GM12873 (cell line): Measurements from ENCODE around the gene PCDHGC3.
A peak's percentile ranks its signal among the peaks of the same experiment; 100 is the strongest.

Experiments
- TF ChIP-seq, protein P1 (sequence below): IDR thresholded peaks from 2 replicates; pipeline ENCODE4 v1.5.1; 2012; ENCODE audit warnings: low read depth, mild to moderate bottlenecking, moderate library complexity, low read length, control low read depth; ENCODE audit not compliant: insufficient read depth; ENCODE audit errors: missing control alignments

Gene PCDHGC3

DNA sequence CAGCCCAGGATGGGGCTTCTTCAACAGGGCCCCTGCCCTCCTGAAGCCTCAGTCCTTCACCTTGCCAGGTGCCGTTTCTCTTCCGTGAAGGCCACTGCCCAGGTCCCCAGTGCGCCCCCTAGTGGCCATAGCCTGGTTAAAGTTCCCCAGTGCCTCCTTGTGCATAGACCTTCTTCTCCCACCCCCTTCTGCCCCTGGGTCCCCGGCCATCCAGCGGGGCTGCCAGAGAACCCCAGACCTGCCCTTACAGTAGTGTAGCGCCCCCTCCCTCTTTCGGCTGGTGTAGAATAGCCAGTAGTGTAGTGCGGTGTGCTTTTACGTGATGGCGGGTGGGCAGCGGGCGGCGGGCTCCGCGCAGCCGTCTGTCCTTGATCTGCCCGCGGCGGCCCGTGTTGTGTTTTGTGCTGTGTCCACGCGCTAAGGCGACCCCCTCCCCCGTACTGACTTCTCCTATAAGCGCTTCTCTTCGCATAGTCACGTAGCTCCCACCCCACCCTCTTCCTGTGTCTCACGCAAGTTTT is 36.7 kb downstream of the PCDHGC3 start:
- TF ChIP-seq, protein P1, sequence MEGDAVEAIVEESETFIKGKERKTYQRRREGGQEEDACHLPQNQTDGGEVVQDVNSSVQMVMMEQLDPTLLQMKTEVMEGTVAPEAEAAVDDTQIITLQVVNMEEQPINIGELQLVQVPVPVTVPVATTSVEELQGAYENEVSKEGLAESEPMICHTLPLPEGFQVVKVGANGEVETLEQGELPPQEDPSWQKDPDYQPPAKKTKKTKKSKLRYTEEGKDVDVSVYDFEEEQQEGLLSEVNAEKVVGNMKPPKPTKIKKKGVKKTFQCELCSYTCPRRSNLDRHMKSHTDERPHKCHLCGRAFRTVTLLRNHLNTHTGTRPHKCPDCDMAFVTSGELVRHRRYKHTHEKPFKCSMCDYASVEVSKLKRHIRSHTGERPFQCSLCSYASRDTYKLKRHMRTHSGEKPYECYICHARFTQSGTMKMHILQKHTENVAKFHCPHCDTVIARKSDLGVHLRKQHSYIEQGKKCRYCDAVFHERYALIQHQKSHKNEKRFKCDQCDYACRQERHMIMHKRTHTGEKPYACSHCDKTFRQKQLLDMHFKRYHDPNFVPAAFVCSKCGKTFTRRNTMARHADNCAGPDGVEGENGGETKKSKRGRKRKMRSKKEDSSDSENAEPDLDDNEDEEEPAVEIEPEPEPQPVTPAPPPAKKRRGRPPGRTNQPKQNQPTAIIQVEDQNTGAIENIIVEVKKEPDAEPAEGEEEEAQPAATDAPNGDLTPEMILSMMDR, result peak; percentile 94

GRCh38 chr5:141512911-141513626 is 37.3 kb downstream of the PCDHGC3 start:
- TF ChIP-seq, protein P1, result no peak

DNA sequence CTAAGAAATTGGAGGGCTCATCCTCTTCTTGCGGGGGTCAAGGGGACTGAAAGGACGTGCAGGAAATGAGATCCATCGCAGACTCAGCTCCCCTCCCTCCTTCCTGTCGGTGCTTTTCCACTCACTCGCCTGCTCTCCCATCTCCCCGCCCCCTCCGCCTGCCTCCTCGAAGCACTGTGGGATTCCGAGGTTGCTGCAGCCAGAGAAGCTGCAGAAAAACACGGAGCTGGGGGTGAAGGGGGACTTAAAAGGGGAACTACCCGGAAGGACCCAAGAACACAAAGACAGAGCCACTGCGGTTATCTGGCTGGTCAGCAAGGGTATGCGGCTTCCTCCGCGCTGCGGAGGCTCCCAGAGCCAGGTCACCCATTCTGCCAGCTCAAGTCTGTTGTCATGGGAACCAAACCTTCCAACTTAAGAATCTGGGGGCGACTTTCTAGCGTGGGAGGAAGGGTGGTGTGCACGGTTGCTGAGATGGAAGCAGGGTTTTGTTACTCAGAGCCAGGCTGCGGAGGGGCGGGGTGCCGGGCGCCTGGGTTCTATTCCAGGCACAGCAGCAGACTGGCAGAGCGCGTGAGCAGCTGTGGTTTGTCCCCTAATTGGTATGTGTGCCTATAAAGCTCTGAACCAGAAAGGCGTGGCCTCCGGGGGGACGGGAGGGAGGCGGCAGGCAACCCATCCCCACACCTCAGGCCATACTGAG is 38.0 kb downstream of the PCDHGC3 start:
- TF ChIP-seq, protein P1, result no peak

- TF ChIP-seq, protein P1, result no peak
These were observed 38.8 kb downstream of the PCDHGC3 start for GRCh38 chr5:141514330-141515133.

DNA sequence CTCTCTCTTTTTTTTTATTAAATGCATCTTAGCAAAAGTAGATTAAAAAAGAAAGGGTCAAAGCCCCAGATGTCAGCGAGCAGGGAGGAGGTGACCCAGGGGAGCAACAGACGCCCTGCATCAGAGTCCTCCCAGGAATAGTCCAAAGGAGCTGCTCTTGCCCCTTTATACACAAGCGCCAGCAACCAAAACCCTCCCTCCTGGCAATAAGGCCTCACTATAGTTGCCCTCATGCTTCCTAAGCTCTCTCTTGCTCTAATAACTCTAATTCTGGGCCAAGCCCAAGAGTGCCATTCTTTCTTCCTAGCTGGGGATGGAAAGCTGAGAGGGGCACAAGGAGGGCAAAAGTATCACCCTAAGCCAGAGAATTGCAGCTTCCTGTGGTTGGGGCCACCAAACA is 39.4 kb downstream of the PCDHGC3 start:
- TF ChIP-seq, protein P1, result no peak

- TF ChIP-seq, protein P1, result no peak
These were observed 40.3 kb downstream of the PCDHGC3 start for GRCh38 chr5:141515946-141516671.
